Psoas muscle (tissue), 8 donors: ENCODE data around the gene SLCO4A1. TPM values are rescaled to one million over a fixed set of nuclear protein-coding genes. Genes with fewer than 3 reads are reported as not detected.

Experiments
- ATAC-seq, 4 donors: fragments of 200-7000 bp; cut with Tn5 transposase; one replicate each; pipeline ENCODE4 v1.9.1; 2020; ENCODE audit warnings: moderate library complexity in 3 of 4, mild to moderate bottlenecking in 2 of 4
- DNase-seq, 2 donors: peaks; one replicate each; pipeline ENCODE4 v3.0.0-alpha.2; 2020
- H3K27ac ChIP-seq: fragments of 200-600 bp; one replicate; pipeline ENCODE4 v1.8.0; 2022
- H3K27me3 ChIP-seq, 3 donors: fragments of 200-600 bp in 1 of 3; one replicate each; pipeline versions ENCODE4 v1.6.1 to v1.8.0; 2013 to 2022; ENCODE audit warnings: low read length in 2 of 3, mild to moderate bottlenecking in 2 of 3, moderate library complexity in 1 of 3; ENCODE audit not compliant: insufficient read depth in 3 of 3
- H3K36me3 ChIP-seq, 2 donors: fragments of 200-600 bp in 1 of 2; one replicate each; pipeline versions ENCODE4 v1.6.1 to v1.8.0; 2013 to 2022; ENCODE audit warnings: low read depth in 1 of 2, mild to moderate bottlenecking in 1 of 2, moderate library complexity in 1 of 2; ENCODE audit not compliant: insufficient read depth in 1 of 2
- H3K4me1 ChIP-seq: fragments of 200-600 bp; one replicate; pipeline ENCODE4 v1.8.0; 2022
- H3K4me3 ChIP-seq: fragments of 200-600 bp; one replicate; pipeline ENCODE4 v1.8.0; 2022; ENCODE audit warnings: mild to moderate bottlenecking
- H3K9me3 ChIP-seq: fragments of 200-600 bp; one replicate; pipeline ENCODE4 v1.8.0; 2022
- WGBS, 3 donors: extraction: QIAGEN DNeasy Blood & Tissue Kit; methylation state at CpG; one replicate each; pipeline versions ENCODE4 v1.1.6 to v1.1.7; 2013; 5-methylcytosine and 5-hydroxymethylcytosine counted together
- intact Hi-C, 2 donors: fragments of 100-400 bp; cut with DNase I; formaldehyde crosslinking; loops; one replicate each; pipeline versions ENCODE4 v1.11.0 to v1.14.2; 2022
- polyA plus RNA-seq, 3 donors: library from polyadenylated mRNA; stranded (reverse); fragments of 200-250 nt; gene quantifications; one replicate each; pipeline ENCODE4 v1.2.3, GENCODE V29; 2013
- total RNA-seq, 4 donors: library from RNA; stranded (reverse); fragmentation: NEBNext Ultra II Directional in 2 of 4; extraction: Animal tissue kit (Norgen Biotek cat#: 25700) in 2 of 4; gene quantifications; one replicate each; pipeline versions ENCODE4 v1.2.1 to v1.2.4, GENCODE V29; 2021 to 2023
- TF ChIP-seq, protein P1 (sequence below): fragments of 200-600 bp; IDR thresholded peaks from one replicate; pipeline ENCODE4 v1.8.0; 2022; ENCODE audit warnings: antibody characterized with exemption
- donor health status: healthy with polysubstance abuse.
- donor health status: DM: no; HTN: no; CAD: no; lungs with moderate emphysema.
- donor health status: Bipolar disorder and iron deficiency.
- donor health status: healthy.
- donor health status: DM: yes; HTN: yes; CAD: no.
- donor health status: DM: no; HTN: no; CAD: no.
- donor health status: DM: no; HTN: no; CAD: no.
- donor health status: DM: yes; HTN: yes; CAD: no.

SLCO4A1 gene
- total and polyA plus RNA-seq, 7 donors: 5.3 to 38.5 (median 9.8) TPM

DNA sequence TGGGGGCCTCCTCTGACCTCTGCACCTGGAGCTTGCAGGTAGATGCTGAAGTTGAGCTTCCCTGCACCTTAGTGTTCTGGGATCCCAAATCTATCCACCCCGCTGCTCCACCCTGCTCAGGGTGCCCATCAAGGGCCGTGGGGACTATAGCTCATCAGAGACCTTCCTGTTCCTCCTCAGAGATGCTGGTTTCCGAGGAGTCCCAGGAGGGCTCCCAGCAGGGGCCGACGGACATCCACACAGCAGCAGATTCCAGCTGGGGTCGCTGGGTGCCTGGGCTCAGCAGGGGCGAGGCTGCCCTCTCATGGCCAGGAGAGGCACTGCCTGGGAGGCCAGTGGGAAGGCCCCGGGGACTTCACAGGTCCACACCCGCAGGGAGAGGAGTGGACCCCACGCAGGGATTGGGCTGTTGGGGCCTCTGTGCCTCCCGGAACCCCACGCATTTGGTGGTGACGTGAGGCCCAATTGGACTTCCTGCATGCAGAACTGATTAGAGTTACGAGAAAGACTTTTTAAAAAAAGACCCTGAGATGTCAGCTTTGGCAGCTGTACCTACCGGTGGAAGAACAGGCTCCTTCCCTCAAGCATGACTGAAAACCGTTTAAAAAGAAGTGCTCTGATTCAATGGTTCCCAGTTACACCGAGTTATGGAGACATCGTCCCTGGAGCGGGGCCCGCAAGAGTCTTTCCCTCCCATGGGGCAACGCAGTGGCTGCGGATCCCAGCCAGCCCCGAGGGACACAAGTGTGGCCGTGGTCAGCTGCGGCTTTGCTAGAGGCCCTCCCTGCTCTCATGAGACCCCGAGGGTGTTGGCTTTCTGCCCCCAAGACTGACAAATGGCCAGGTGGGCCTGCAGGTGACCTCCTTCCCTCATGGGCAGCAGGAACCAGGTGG is 25.3 kb upstream of the SLCO4A1 start:
- Histone ChIP-seq H3K4me3 (no peak overlapping the region), H3K4me1 (peaks cover 4% of the 10 kb centered on the region), H3K27ac (peak overlapping the region; percentile 58), H3K27me3 (peaks cover 0 to 11% (median 5%) of the 10 kb centered on the region in 3 donors), H3K36me3 (no peaks in the 10 kb centered on the region), H3K9me3 (no peaks in the 10 kb centered on the region)
- intact Hi-C loops: loop anchor here (1.0 to 10.0 kb wide), 5 partner anchors 115 to 205 kb away; no protein-coding TSS in a partner anchor
- 18 to 28% (median 20%) methylated on average over 26 of the region's 26 CpGs for WGBS, 3 donors
- DNase-seq (peak; percentile 75 to 88), ATAC-seq (peak; percentile 89 to 95 (median 90))
- TF ChIP-seq, protein P1, sequence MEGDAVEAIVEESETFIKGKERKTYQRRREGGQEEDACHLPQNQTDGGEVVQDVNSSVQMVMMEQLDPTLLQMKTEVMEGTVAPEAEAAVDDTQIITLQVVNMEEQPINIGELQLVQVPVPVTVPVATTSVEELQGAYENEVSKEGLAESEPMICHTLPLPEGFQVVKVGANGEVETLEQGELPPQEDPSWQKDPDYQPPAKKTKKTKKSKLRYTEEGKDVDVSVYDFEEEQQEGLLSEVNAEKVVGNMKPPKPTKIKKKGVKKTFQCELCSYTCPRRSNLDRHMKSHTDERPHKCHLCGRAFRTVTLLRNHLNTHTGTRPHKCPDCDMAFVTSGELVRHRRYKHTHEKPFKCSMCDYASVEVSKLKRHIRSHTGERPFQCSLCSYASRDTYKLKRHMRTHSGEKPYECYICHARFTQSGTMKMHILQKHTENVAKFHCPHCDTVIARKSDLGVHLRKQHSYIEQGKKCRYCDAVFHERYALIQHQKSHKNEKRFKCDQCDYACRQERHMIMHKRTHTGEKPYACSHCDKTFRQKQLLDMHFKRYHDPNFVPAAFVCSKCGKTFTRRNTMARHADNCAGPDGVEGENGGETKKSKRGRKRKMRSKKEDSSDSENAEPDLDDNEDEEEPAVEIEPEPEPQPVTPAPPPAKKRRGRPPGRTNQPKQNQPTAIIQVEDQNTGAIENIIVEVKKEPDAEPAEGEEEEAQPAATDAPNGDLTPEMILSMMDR: peak; percentile 91

DNA sequence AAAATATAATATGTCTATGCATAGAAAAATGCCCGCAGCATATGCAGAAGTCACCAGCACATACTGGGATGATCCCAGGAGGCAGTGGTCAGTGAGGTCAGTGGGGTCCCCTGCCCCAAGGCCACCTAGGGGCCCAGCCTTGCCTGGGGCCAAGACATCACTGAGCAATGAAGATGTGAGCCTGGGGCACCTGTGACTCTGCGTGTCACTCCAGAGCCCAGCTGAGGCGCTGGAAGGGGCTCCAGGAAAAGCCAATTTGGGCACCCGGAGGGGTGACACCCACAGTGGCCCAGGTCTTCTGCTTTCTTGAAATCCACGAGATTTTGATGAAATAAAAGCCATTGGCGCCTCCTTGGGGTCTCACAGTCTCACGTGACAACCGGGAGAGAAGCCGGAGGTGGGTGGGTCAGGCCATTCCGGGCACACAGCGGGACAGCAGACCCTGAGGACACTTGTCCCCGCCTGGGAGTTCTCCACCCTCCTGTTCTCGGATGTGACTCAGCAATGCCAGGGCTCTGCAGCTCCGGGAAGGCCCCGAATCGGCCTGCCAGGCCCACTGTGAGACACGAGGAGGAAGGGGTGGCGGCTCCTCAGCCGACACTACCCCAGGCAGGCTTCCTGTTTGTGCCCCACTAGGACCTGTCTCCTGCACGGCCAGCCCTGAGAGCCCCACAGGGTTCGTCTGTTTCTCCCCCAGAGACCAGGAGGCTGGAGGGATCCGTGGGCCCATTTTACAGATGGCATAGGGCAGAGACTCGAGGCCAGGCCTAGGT is 24.4 kb upstream of the SLCO4A1 start:
- intact Hi-C loops: loop anchor here (1.0 to 10.0 kb wide), 5 partner anchors 116 to 206 kb away; no protein-coding TSS in a partner anchor
- TF ChIP-seq, protein P1: no peak
- Histone ChIP-seq H3K36me3 (no peaks in the 10 kb centered on the region), H3K4me3 (no peak overlapping the region), H3K27me3 (peaks cover 0 to 9% (median 5%) of the 10 kb centered on the region in 3 donors), H3K27ac (peak overlapping the region; percentile 58), H3K4me1 (peaks cover 7% of the 10 kb centered on the region), H3K9me3 (no peaks in the 10 kb centered on the region)
- ATAC-seq (peak in 3 of 4 donors; percentile 30 to 46 (median 31)), DNase-seq (peak; percentile 67 to 81)
- 69 to 82% (median 77%) methylated on average over 23 of the region's 23 CpGs for WGBS, 3 donors

DNA sequence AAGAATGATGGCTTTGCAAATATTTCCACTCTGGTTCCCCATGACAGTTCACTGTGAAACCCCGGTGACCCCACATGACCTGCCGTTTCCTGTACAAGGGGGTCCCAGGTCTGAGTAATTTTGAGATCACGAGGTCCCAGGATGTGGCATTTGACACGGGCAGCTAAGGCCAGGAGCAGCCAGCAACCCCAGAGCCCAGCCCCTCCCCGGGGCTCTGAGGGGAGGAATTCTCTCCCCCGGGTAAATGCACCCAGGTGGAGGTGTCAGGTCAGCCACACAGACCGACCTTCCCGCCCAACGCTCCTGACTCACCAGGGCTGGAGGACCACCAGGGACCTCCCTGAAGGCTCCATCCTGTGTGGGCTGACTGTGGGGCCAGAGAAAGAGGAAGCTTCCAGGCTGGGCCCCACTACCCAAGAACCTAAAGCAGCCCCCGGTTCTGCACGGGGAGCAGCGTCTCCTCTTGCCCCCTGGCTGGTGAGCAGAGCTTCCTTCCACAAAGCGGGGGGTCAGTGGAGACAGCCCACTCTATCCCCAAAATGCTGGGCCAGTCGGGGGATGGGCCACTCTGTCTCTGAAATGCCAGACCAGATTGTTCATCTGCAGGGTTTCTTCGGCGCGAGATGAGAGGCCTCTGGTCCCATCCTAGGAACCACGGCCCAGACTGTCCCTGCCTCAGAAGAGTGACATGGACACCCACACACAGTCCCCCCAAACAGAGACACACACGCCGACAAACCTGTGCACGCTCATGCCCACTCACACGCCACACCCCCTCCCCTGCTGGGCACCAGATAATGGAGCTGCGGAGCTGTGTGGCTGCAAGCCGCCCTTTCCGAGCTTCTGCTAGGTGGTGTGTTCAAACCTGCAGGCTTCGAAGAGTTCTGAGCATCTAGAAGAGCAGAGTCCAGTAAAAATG is 23.4 kb upstream of the SLCO4A1 start:
- no peak for ATAC-seq
- H3K27ac ChIP-seq: peak overlapping the region; percentile 58
- 76 to 85% (median 77%) methylated on average over 26 of the region's 26 CpGs for WGBS, 3 donors
- peaks cover 0 to 5% (median under 1%) of the 10 kb centered on the region in 3 donors for H3K27me3 ChIP-seq
- H3K4me1 ChIP-seq: peaks cover 17% of the 10 kb centered on the region
- peak in 1 of 2 donors; percentile 53 for DNase-seq
- intact Hi-C loops: loop anchor here (5.0 to 10.0 kb wide), 4 partner anchors 117 to 207 kb away; no protein-coding TSS in a partner anchor
- H3K36me3 ChIP-seq: no peaks in the 10 kb centered on the region
- no peaks in the 10 kb centered on the region for H3K9me3 ChIP-seq
- TF ChIP-seq, protein P1: no peak
- H3K4me3 ChIP-seq: no peak overlapping the region

DNA sequence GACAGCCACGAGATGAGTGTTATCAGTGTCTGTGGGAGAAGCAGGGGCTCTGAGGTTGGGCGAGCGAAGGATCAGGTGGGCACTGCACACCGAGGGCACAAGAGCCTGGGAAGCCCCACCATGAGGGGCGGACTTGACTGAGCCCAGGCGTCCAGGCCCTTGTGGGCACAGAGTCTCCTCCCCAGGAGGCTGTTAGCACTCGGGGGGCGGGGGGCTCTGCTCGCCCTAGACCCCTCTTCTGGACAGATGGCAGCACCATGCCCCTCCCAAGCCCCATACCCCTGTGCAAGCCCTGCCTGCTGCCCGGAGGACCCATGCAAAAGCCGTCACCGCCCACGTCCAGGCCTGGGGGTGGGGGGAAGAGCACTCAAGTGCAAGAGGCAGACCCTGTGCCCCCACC is 21.7 kb upstream of the SLCO4A1 start:
- no peaks in the 10 kb centered on the region for H3K9me3 ChIP-seq
- TF ChIP-seq, protein P1: no peak
- ATAC-seq (no peak), DNase-seq (peak in 1 of 2 donors; percentile 48)
- H3K36me3 ChIP-seq: no peaks in the 10 kb centered on the region
- no peak overlapping the region for H3K27ac ChIP-seq
- H3K4me1 ChIP-seq: peaks cover 27% of the 10 kb centered on the region
- H3K4me3 ChIP-seq: no peak overlapping the region
- H3K27me3 ChIP-seq: peaks cover 0 to 5% (median 0%) of the 10 kb centered on the region in 3 donors
- intact Hi-C loops: no loop called here
- WGBS, 3 donors: 77 to 86% (median 79%) methylated on average over 11 to 13 of the region's 13 CpGs
